HepG2 (cell line): Measurements from ENCODE around the gene ADGRL3. TPM values are rescaled to one million over a fixed set of nuclear protein-coding genes. Genes with fewer than 3 reads are reported as not detected.

Source experiments
- ATAC-seq: fragments of 200-7000 bp; cut with Tn5 transposase; 3 replicates; pipeline ENCODE4 v1.9.1; 2020; ENCODE audit warnings: mild to moderate bottlenecking, moderate library complexity
- BruUV-seq: library from RNA; stranded (reverse); fragments of 400-500 nt; replicated peaks from 2 replicates; lab custom pipeline; 2021; lab: Mats Ljungman, UMichigan
- CTCF ChIA-PET: fragments of 300-600 bp; formaldehyde crosslinking; extraction: SDS; loops from one replicate; lab custom pipeline; 2021; ENCODE audit warnings: low total read pairs, inconsistent platforms, low intra/inter-chr PET ratio; lab: Yijun Ruan, JAX
- POLR2A ChIA-PET: fragments of 350-600 bp; sonication (Branson Sonifier 250); formaldehyde crosslinking; loops from one replicate; lab custom pipeline; 2020; ENCODE audit warnings: antibody characterized with exemption, inconsistent platforms; lab: Yijun Ruan, JAX
- DNase-seq: peaks from one replicate; pipeline ENCODE4 v3.0.0-alpha.2; 2015; ENCODE audit warnings: low spot score
- FAIRE-seq: peaks from 3 replicates; lab custom pipeline; 2011; peaks lifted over from hg19 to GRCh38; lab: Jason Lieb, UNC
- H2AFZ ChIP-seq: one replicate; pipeline ENCODE4 v1.6.1; 2011; ENCODE audit warnings: low read length, inconsistent platforms
- H3K27ac ChIP-seq: fragments of 300-600 bp; 3 replicates; pipeline ENCODE4 v1.8.0; 2011; ENCODE audit warnings: mixed run types, mild to moderate bottlenecking, mixed read lengths, low read length, inconsistent platforms; ENCODE audit not compliant: insufficient read depth; ENCODE audit errors: extremely low read length
- H3K27me3 ChIP-seq, 2 experiments: fragments of 200-600 bp in 1 of 2; 2 replicates in 1 of 2; 3 replicates in 1 of 2; pipeline versions ENCODE4 v1.6.0 to v1.8.0; 2011; ENCODE audit warnings: low read length in 2 of 2, mild to moderate bottlenecking in 2 of 2, moderate library complexity in 2 of 2, inconsistent platforms in 1 of 2; ENCODE audit not compliant: insufficient read depth in 2 of 2, control insufficient read depth in 1 of 2
- H3K36me3 ChIP-seq, 2 experiments: fragments of 200-600 bp in 1 of 2; replicated peaks in 1 of 2; 2 replicates in 1 of 2; 3 replicates in 1 of 2; pipeline versions ENCODE4 v1.5.1 to v1.8.0; 2011; ENCODE audit warnings: low read length in 2 of 2, inconsistent platforms in 1 of 2; ENCODE audit not compliant: insufficient read depth in 2 of 2, control insufficient read depth in 1 of 2
- H3K4me1 ChIP-seq: 2 replicates; pipeline ENCODE4 v1.5.1; 2012; ENCODE audit warnings: low read length, inconsistent platforms; ENCODE audit not compliant: insufficient read depth
- H3K4me2 ChIP-seq: 2 replicates; pipeline ENCODE4 v1.6.0; 2011; ENCODE audit warnings: low read depth, low read length, inconsistent platforms
- H3K4me3 ChIP-seq, 3 experiments: fragments of 200-600 bp in 1 of 3; sonication (generic), shearing (Covaris generic) in 1 of 3; replicated peaks in 1 of 3; 2 replicates each; pipeline ENCODE4 v1.5.1; 2011 to 2016; ENCODE audit warnings: low read length in 3 of 3, inconsistent platforms in 2 of 3, low read depth in 2 of 3, mild to moderate bottlenecking in 2 of 3, control low read depth in 1 of 3, mixed read lengths in 1 of 3; ENCODE audit not compliant: insufficient read depth in 1 of 3
- H3K79me2 ChIP-seq: one replicate; pipeline ENCODE4 v1.6.1; 2011; ENCODE audit warnings: low read length, inconsistent platforms; ENCODE audit not compliant: insufficient read depth
- H3K9ac ChIP-seq: 2 replicates; pipeline ENCODE4 v1.6.0; 2011; ENCODE audit warnings: mild to moderate bottlenecking, low read depth, low read length, inconsistent platforms; ENCODE audit not compliant: insufficient read depth
- H3K9me3 ChIP-seq: 2 replicates; pipeline ENCODE4 v1.5.1; 2012; ENCODE audit warnings: mild to moderate bottlenecking, low read length
- H4K20me1 ChIP-seq: 2 replicates; pipeline ENCODE4 v1.6.0; 2011; ENCODE audit warnings: inconsistent platforms, mild to moderate bottlenecking, low read length, moderate library complexity; ENCODE audit not compliant: insufficient read depth
- CCAR2 ChIP-seq: fragments of 200-400 bp; formaldehyde crosslinking; optimal IDR thresholded peaks from 2 replicates; pipeline ENCODE3; 2018; ENCODE audit warnings: low read depth, mild to moderate bottlenecking, low read length, moderate library complexity
- CTCF ChIP-seq: sonication (generic); formaldehyde crosslinking; IDR thresholded peaks from 2 replicates; pipeline ENCODE4 v1.5.0; 2020; ENCODE audit warnings: mild to moderate bottlenecking, missing genetic modification reagents, moderate library complexity
- KDM2A ChIP-seq: sonication (generic); formaldehyde crosslinking; IDR thresholded peaks from 2 replicates; pipeline ENCODE4 v1.4.0; 2020; ENCODE audit warnings: low read depth, missing genetic modification reagents, borderline replicate concordance
- NR2F6 ChIP-seq, 2 experiments: IDR thresholded peaks; 2 replicates each; pipeline ENCODE4 v1.6.1; 2016; ENCODE audit warnings: antibody characterized with exemption in 1 of 2, mild to moderate bottlenecking in 1 of 2
- RXRB ChIP-seq: IDR thresholded peaks from 2 replicates; pipeline ENCODE4 v1.6.1; 2016; ENCODE audit warnings: borderline replicate concordance, missing genetic modification reagents, missing compliant biosample characterization
- TERF1 ChIP-seq: sonication (generic); formaldehyde crosslinking; IDR thresholded peaks from 2 replicates; pipeline ENCODE4 v1.8.0; 2022; ENCODE audit warnings: mild to moderate bottlenecking, missing genetic modification reagents, moderate library complexity
- ZBTB20 ChIP-seq: sonication (generic); formaldehyde crosslinking; IDR thresholded peaks from 2 replicates; pipeline ENCODE4 v1.8.1; 2023; ENCODE audit warnings: missing genetic modification reagents, low read depth, mild to moderate bottlenecking, borderline replicate concordance
- ZNF235 ChIP-seq: sonication (generic); formaldehyde crosslinking; IDR thresholded peaks from 2 replicates; pipeline ENCODE4 v1.8.1; 2023; ENCODE audit warnings: mild to moderate bottlenecking, missing genetic modification reagents, borderline replicate concordance
- WGBS: methylation state at CpG from one replicate; pipeline ENCODE4 v1.1.6; 2017; ENCODE audit warnings: low lambda C conversion rate; 5-methylcytosine and 5-hydroxymethylcytosine counted together
- in situ Hi-C: cut with HindIII; loops from 2 replicates; pipeline ENCODE4 v1.10.0; 2017; ENCODE audit warnings: low pct_unique_long_range_greater_than_20kb; ENCODE audit not compliant: extremely low pct_ligation_motif_present
- intact Hi-C: fragments of 100-400 bp; cut with micrococcal nuclease; formaldehyde crosslinking; loops from one replicate; pipeline ENCODE4 v1.10.0; 2022; ENCODE audit not compliant: unreplicated experiment
- polyA plus RNA-seq, 8 experiments: library from polyadenylated mRNA; depleted of rRNA in 3 of 8; stranded (reverse) in 7 of 8; unstranded in 1 of 8; fragments of >200 nt; fragmentation: Illumina TruSeq in 4 of 8; extraction: Trizol in 4 of 8; gene quantifications; 2 replicates each; pipeline versions ENCODE4 v1.2.1 to v1.2.3, GENCODE V29; 2011 to 2016; ENCODE audit warnings: low read depth in 4 of 8, missing spikeins in 1 of 8, mixed read lengths in 1 of 8; ENCODE audit not compliant: insufficient read depth in 1 of 8
- total RNA-seq, 5 experiments: library from RNA; depleted of rRNA; stranded (reverse); fragments of >200 nt; fragmentation: Illumina TruSeq; extraction: Trizol; gene quantifications; 2 replicates each; pipeline ENCODE4 v1.2.3, GENCODE V29; 2016; ENCODE audit warnings: low read depth in 1 of 5
- TF ChIP-seq, protein P1 (sequence below): sonication (generic); formaldehyde crosslinking; IDR thresholded peaks from 2 replicates; pipeline ENCODE4 v1.9.0; 2021; ENCODE audit warnings: missing genetic modification reagents, borderline replicate concordance
- TF ChIP-seq, protein P2 (sequence below): sonication (generic); formaldehyde crosslinking; IDR thresholded peaks from 2 replicates; pipeline ENCODE4 v1.8.0; 2022; ENCODE audit warnings: missing genetic modification reagents, low read depth, mild to moderate bottlenecking, borderline replicate concordance

The ADGRL3 gene
- total and polyA plus RNA-seq, 2 of the 13 experiments (the other 11 are each of a cell fraction or from before 2014, with no cell fraction given): 0.04 to 0.05 TPM

- peaks cover 8 to 33% of the 10 kb centered on the region in 2 experiments; a peak in 4 of 5 replicates for H3K27me3 ChIP-seq
- no peak overlapping the region for H3K27ac ChIP-seq
- H3K9me3 ChIP-seq: no peaks in the 10 kb centered on the region
- 1% methylated on average over 2 of the region's 2 CpGs for WGBS
- ATAC-seq (no peak), DNase-seq (peak; percentile 51), FAIRE-seq (no peak)
- CTCF ChIA-PET: no interaction called here
- POLR2A ChIA-PET: no interaction called here
- no peak for TF ChIP-seq RXRB (CRISPR knock-in tag)
- no peak for TF ChIP-seq ZBTB20 (CRISPR knock-in tag)
- TF ChIP-seq ZNF235: no peak
- no peak for TF ChIP-seq CCAR2
- TF ChIP-seq KDM2A (CRISPR knock-in tag): no peak
- TF ChIP-seq NR2F6 (IDR thresholded peaks at IDR 0.05): no peak
- TF ChIP-seq NR2F6 (CRISPR knock-in tag; IDR thresholded peaks at IDR 0.05): no peak
- TF ChIP-seq, protein P1, sequence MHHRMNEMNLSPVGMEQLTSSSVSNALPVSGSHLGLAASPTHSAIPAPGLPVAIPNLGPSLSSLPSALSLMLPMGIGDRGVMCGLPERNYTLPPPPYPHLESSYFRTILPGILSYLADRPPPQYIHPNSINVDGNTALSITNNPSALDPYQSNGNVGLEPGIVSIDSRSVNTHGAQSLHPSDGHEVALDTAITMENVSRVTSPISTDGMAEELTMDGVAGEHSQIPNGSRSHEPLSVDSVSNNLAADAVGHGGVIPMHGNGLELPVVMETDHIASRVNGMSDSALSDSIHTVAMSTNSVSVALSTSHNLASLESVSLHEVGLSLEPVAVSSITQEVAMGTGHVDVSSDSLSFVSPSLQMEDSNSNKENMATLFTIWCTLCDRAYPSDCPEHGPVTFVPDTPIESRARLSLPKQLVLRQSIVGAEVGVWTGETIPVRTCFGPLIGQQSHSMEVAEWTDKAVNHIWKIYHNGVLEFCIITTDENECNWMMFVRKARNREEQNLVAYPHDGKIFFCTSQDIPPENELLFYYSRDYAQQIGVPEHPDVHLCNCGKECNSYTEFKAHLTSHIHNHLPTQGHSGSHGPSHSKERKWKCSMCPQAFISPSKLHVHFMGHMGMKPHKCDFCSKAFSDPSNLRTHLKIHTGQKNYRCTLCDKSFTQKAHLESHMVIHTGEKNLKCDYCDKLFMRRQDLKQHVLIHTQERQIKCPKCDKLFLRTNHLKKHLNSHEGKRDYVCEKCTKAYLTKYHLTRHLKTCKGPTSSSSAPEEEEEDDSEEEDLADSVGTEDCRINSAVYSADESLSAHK: no peak
- TF ChIP-seq CTCF (CRISPR knock-in tag): no peak
- TF ChIP-seq, protein P2, sequence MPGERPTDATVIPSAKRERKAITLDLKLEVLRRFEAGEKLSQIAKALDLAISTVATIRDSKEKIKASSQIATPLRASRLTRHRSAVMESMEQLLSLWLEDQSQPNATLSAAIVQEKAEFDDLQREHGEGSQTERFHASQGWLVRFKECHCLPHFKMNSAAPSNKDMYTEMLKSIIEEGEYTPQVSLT (CRISPR knock-in tag): no peak
- no peak for TF ChIP-seq TERF1 (CRISPR knock-in tag)
- no peak overlapping the region for H3K9ac ChIP-seq
- H3K36me3 ChIP-seq: no peaks in the 10 kb centered on the region
- no peaks in the 10 kb centered on the region for H4K20me1 ChIP-seq
- H3K79me2 ChIP-seq: no peaks in the 10 kb centered on the region
- H3K4me1 ChIP-seq: no peaks in the 10 kb centered on the region
- intact Hi-C loops: no loop called here
- no TSS peak for BruUV-seq
- H3K4me3 ChIP-seq: no peak overlapping the region
- no peak overlapping the region for H2AFZ ChIP-seq
- no peak overlapping the region for H3K4me2 ChIP-seq
- in situ Hi-C loops: no loop called here
These were observed 4.4 kb downstream of the ADGRL3 start for GRCh38 chr4:61204353-61205060.
